ENCODE measurements around the gene TRABD2B. TPM values are rescaled to one million over a fixed set of nuclear protein-coding genes. Genes with fewer than 3 reads are reported as not detected.
A peak's percentile ranks its signal among the peaks of the same experiment; 100 is the strongest.

Gene TRABD2B
- polyA plus RNA-seq, 3 donors, result 16.1 to 17.2 (median 16.7) TPM

GRCh38 chr1:47765742-47766485, 231.3 kb downstream of the TRABD2B start:
- no peak for DNase-seq (ENCODE audit: low read depth in 3 of 3, low spot score in 2 of 3)

- DNase-seq (ENCODE audit: low read depth in 3 of 3, low spot score in 2 of 3), result no peak
These were observed 231.9 kb downstream of the TRABD2B start for GRCh38 chr1:47765236-47765635.

GRCh38 chr1:47764461-47765046, 232.6 kb downstream of the TRABD2B start:
- DNase-seq (ENCODE audit: low read depth in 3 of 3, low spot score in 2 of 3), result no peak

GRCh38 chr1:47763591-47764171, 233.5 kb downstream of the TRABD2B start:
- DNase-seq (ENCODE audit: low read depth in 3 of 3, low spot score in 2 of 3), result no peak

GRCh38 chr1:47761974-47762373, 235.2 kb downstream of the TRABD2B start:
- DNase-seq (ENCODE audit: low read depth in 3 of 3, low spot score in 2 of 3), result no peak

- no peak for DNase-seq (ENCODE audit: low read depth in 3 of 3, low spot score in 2 of 3)
These were observed 235.8 kb downstream of the TRABD2B start for GRCh38 chr1:47761201-47761930.

- no peak for DNase-seq (ENCODE audit: low read depth in 3 of 3, low spot score in 2 of 3)
These were observed 237.1 kb downstream of the TRABD2B start for GRCh38 chr1:47759936-47760629.

- no peak for DNase-seq (ENCODE audit: low read depth in 3 of 3, low spot score in 2 of 3)
These were observed 237.8 kb downstream of the TRABD2B start for GRCh38 chr1:47759251-47759935.

GRCh38 chr1:47758341-47759250, 238.6 kb downstream of the TRABD2B start:
- no peak for DNase-seq (ENCODE audit: low read depth in 3 of 3, low spot score in 2 of 3)

- no peak for DNase-seq (ENCODE audit: low read depth in 3 of 3, low spot score in 2 of 3)
These were observed 239.8 kb downstream of the TRABD2B start for GRCh38 chr1:47757226-47757975.

GRCh38 chr1:47756411-47756810, 240.8 kb downstream of the TRABD2B start:
- no peak for DNase-seq (ENCODE audit: low read depth in 3 of 3, low spot score in 2 of 3)

GRCh38 chr1:47756006-47756405, 241.2 kb downstream of the TRABD2B start:
- no peak for DNase-seq (ENCODE audit: low read depth in 3 of 3, low spot score in 2 of 3)

GRCh38 chr1:47755101-47755990, 241.8 kb downstream of the TRABD2B start:
- DNase-seq (ENCODE audit: low read depth in 3 of 3, low spot score in 2 of 3), result no peak

- no peak for DNase-seq (ENCODE audit: low read depth in 3 of 3, low spot score in 2 of 3)
These were observed 243.0 kb downstream of the TRABD2B start for GRCh38 chr1:47754221-47754620.

GRCh38 chr1:47753808-47754207, 243.4 kb downstream of the TRABD2B start:
- no peak for DNase-seq (ENCODE audit: low read depth in 3 of 3, low spot score in 2 of 3)

- no peak for DNase-seq (ENCODE audit: low read depth in 3 of 3, low spot score in 2 of 3)
These were observed 244.6 kb downstream of the TRABD2B start for GRCh38 chr1:47752559-47752958.

GRCh38 chr1:47751996-47752451, 245.2 kb downstream of the TRABD2B start:
- DNase-seq (ENCODE audit: low read depth in 3 of 3, low spot score in 2 of 3), result peak; percentile 31 to 50 (median 32)
